MCF 10A (cell line): ENCODE measurements around the gene KLC3. TPM values are rescaled to one million over a fixed set of nuclear protein-coding genes. Genes with fewer than 3 reads are reported as not detected.

Experiments used
- BruUV-seq: library from RNA; stranded (reverse); fragments of 400-500 nt; replicated peaks from 2 replicates; lab custom pipeline; 2021; lab: Mats Ljungman, UMichigan
- CTCF ChIA-PET: fragments of 300-600 bp; sonication (Branson Sonifier 250); formaldehyde crosslinking; extraction: SDS; loops from one replicate; lab custom pipeline; 2021; ENCODE audit warnings: antibody characterized with exemption, inconsistent platforms; lab: Yijun Ruan, JAX
- POLR2A ChIA-PET: fragments of 300-600, 350-650 bp; sonication (Branson Sonifier 250); formaldehyde crosslinking; extraction: SDS; loops from one replicate; lab custom pipeline; 2020; ENCODE audit warnings: antibody characterized with exemption, inconsistent platforms; lab: Yijun Ruan, JAX
- DNase-seq: peaks from one replicate; pipeline ENCODE4 v3.0.0-alpha.2; 2018; ENCODE audit not compliant: unreplicated experiment
- H3K27ac Mint-ChIP-seq: one replicate; pipeline ENCODE4 v1.8.0; 2022; ENCODE audit warnings: mild to moderate bottlenecking, low read depth, mixed read lengths; ENCODE audit not compliant: unreplicated experiment
- H3K27me3 Mint-ChIP-seq: one replicate; pipeline ENCODE4 v1.8.0; 2022; ENCODE audit warnings: mixed read lengths; ENCODE audit not compliant: insufficient read depth, unreplicated experiment
- H3K36me3 Mint-ChIP-seq: one replicate; pipeline ENCODE4 v1.8.0; 2022; ENCODE audit warnings: mild to moderate bottlenecking, moderate library complexity, mixed read lengths; ENCODE audit not compliant: insufficient read depth, unreplicated experiment
- H3K4me1 Mint-ChIP-seq: one replicate; pipeline ENCODE4 v1.8.0; 2022; ENCODE audit warnings: mixed read lengths; ENCODE audit not compliant: insufficient read depth, unreplicated experiment
- H3K4me3 Mint-ChIP-seq: one replicate; pipeline ENCODE4 v1.8.0; 2022; ENCODE audit warnings: mild to moderate bottlenecking, moderate library complexity, mixed read lengths; ENCODE audit not compliant: unreplicated experiment
- H3K9me3 Mint-ChIP-seq: one replicate; pipeline ENCODE4 v1.8.0; 2022; ENCODE audit warnings: mixed read lengths; ENCODE audit not compliant: unreplicated experiment
- CTCF ChIP-seq: fragments of 200-600 bp; IDR thresholded peaks from one replicate; pipeline ENCODE4 v1.8.0; 2022; ENCODE audit warnings: antibody characterized with exemption, mild to moderate bottlenecking; ENCODE audit not compliant: unreplicated experiment
- intact Hi-C: fragments of 100-400 bp; cut with micrococcal nuclease; formaldehyde crosslinking; loops from 2 replicates; pipeline ENCODE4 v1.14.1; 2022
- total RNA-seq: library from RNA; stranded (reverse); gene quantifications from 2 replicates; pipeline ENCODE4 v1.2.3, GENCODE V29; 2022

The KLC3 gene
- total RNA-seq, 1 experiment from 2014 or later = 3.9 TPM

- H3K4me3 Mint-ChIP-seq = no peak overlapping the region
- no TSS peak for BruUV-seq
- POLR2A ChIA-PET = interaction anchor here (0.6 to 1.0 kb wide), 2 partner anchors 8 to 122 kb away, joined by 3 read pairs; no protein-coding TSS in a partner anchor
- no peak overlapping the region for H3K27ac Mint-ChIP-seq
- DNase-seq = no peak
- intact Hi-C loops = no loop called here
- CTCF ChIA-PET = interaction anchor here (0.5 to 0.6 kb wide), 2 partner anchors 297 to 621 kb away, joined by 3 read pairs; no protein-coding TSS in a partner anchor
- H3K36me3 Mint-ChIP-seq = no peaks in the 10 kb centered on the region
- no peaks in the 10 kb centered on the region for H3K27me3 Mint-ChIP-seq
- peaks cover 6% of the 10 kb centered on the region for H3K4me1 Mint-ChIP-seq
- TF ChIP-seq CTCF = no peak
- no peaks in the 10 kb centered on the region for H3K9me3 Mint-ChIP-seq
Measured at GRCh38 chr19:45344621-45345505, 4.3 kb downstream of the KLC3 start.

- POLR2A ChIA-PET = no interaction called here
- Mint-ChIP-seq H3K4me3 (no peak overlapping the region), H3K27me3 (no peaks in the 10 kb centered on the region), H3K9me3 (no peaks in the 10 kb centered on the region), H3K4me1 (peaks cover 6% of the 10 kb centered on the region), H3K27ac (no peak overlapping the region), H3K36me3 (no peaks in the 10 kb centered on the region)
- CTCF ChIA-PET = interaction anchor here (0.5 to 0.6 kb wide), 2 partner anchors 133 to 1814 kb away, joined by 3 read pairs; no protein-coding TSS in a partner anchor
- intact Hi-C loops = no loop called here
- TF ChIP-seq CTCF = no peak
- BruUV-seq = no TSS peak
- no peak for DNase-seq
Measured at GRCh38 chr19:45345506-45345860, 4.9 kb downstream of the KLC3 start.

GRCh38 chr19:45346449-45346848, 5.9 kb downstream of the KLC3 start:
- Mint-ChIP-seq H3K27me3 (no peaks in the 10 kb centered on the region), H3K9me3 (no peaks in the 10 kb centered on the region), H3K36me3 (peaks cover 7% of the 10 kb centered on the region), H3K4me1 (peaks cover 6% of the 10 kb centered on the region), H3K27ac (no peak overlapping the region), H3K4me3 (no peak overlapping the region)
- ChIA-PET POLR2A (no interaction called here), CTCF (interaction anchor here (1.0 kb wide), 1 partner anchor 99 kb away, joined by 3 read pairs; no protein-coding TSS in a partner anchor)
- no TSS peak for BruUV-seq
- no peak for TF ChIP-seq CTCF
- no peak for DNase-seq
- intact Hi-C loops = no loop called here

GRCh38 chr19:45347570-45348366, 7.2 kb downstream of the KLC3 start:
- no peak overlapping the region for H3K27ac Mint-ChIP-seq
- H3K9me3 Mint-ChIP-seq = no peaks in the 10 kb centered on the region
- H3K4me1 Mint-ChIP-seq = peaks cover 6% of the 10 kb centered on the region
- no peaks in the 10 kb centered on the region for H3K27me3 Mint-ChIP-seq
- BruUV-seq = no TSS peak
- peaks cover 7% of the 10 kb centered on the region for H3K36me3 Mint-ChIP-seq
- TF ChIP-seq CTCF = no peak
- ChIA-PET POLR2A (interaction anchor here (0.6 kb wide), 2 partner anchors 9 to 41 kb away, joined by 3 read pairs; no protein-coding TSS in a partner anchor), CTCF (no interaction called here)
- intact Hi-C loops = no loop called here
- no peak overlapping the region for H3K4me3 Mint-ChIP-seq
- no peak for DNase-seq
